ENCODE results near the gene GPR61.

Gene GPR61

DNA sequence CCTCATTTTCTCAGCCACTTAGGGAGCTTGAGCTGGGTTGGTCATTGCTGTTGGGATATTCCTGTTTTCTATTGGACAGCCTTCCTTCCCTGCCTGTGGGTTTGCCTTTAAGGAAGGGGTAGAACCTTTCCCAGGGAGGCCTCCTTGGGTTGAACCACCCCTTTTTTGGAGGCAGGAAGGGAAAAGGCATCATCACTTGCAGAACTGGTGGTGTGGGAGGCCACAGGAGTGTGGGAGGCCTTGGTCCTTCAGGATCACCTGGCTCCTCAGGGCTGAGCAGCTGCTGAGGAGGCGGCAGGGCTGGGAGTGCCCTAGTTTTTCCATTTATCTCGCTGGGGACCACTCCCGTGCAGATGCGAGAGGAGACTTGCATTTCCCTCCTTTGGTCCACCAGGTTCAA is 46.4 kb upstream of the GPR61 start:
- H3K27ac ChIP-seq, result peak overlapping the region; percentile 20; the same call in 1 of the 2 replicates
- TF ChIP-seq, protein P1, sequence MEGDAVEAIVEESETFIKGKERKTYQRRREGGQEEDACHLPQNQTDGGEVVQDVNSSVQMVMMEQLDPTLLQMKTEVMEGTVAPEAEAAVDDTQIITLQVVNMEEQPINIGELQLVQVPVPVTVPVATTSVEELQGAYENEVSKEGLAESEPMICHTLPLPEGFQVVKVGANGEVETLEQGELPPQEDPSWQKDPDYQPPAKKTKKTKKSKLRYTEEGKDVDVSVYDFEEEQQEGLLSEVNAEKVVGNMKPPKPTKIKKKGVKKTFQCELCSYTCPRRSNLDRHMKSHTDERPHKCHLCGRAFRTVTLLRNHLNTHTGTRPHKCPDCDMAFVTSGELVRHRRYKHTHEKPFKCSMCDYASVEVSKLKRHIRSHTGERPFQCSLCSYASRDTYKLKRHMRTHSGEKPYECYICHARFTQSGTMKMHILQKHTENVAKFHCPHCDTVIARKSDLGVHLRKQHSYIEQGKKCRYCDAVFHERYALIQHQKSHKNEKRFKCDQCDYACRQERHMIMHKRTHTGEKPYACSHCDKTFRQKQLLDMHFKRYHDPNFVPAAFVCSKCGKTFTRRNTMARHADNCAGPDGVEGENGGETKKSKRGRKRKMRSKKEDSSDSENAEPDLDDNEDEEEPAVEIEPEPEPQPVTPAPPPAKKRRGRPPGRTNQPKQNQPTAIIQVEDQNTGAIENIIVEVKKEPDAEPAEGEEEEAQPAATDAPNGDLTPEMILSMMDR (IDR thresholded peaks at IDR 0.05; ENCODE audit: low read depth, low read length), result no peak
- no peaks in the 10 kb centered on the region for H3K27me3 ChIP-seq (ENCODE audit: insufficient read depth, low read depth, severe bottlenecking)
- no peak overlapping the region for H3K4me3 ChIP-seq (ENCODE audit: low read depth, low read length)
- peaks cover 49% of the 10 kb centered on the region for H3K36me3 ChIP-seq
- no peaks in the 10 kb centered on the region for H3K9me3 ChIP-seq (ENCODE audit: severe bottlenecking)
- no peak for DNase-seq

DNA sequence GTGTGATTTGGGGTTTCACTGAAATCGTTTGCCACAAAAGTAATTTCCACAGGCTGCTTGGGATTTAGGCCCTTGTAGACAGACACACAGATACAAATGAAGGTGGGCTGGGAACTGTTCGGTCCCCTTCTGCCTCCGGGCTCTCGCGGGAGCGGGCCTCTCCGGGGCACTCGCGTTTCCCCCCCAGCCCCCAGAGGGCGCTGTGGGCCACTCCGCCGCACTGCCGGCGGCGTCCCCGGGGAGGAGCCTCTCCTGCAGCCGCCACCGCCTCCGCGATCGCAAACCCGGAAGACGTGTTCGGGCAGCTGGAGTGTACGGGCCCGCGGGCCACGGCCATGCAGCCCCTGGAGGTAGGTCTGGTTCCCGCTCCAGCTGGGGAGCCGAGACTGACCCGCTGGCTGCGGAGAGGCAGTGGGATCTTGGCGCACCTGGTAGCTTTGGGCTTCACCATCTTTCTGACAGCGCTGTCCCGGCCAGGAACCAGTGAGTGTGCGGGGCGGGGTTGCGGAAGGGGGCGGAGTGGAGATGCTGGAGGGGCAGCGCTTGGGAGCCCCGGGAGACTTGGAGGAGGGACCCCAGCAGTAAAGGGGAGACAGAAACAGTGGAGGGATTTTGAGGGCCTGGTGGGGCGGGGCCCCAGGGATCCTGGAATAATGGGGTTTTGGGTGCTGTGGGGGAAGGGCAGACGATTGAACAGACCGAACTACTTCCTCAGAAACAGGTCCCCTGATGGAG is 45.7 kb upstream of the GPR61 start, which contains the start of gene CYB561D1:
TSS of gene CYB561D1 (plus strand) at position 290 of the 735 bp plus-strand sequence. CDS start at position 336, 46 bp downstream.
- Histone ChIP-seq H3K4me3 (ENCODE audit: low read depth, low read length) (peak within 1 kb of the TSS; percentile 91), H3K27ac (peak within 1 kb of the TSS; percentile 57), H3K36me3 (peaks cover 42% of the 10 kb centered on the region), H3K9me3 (ENCODE audit: severe bottlenecking) (no peaks in the 10 kb centered on the region), H3K27me3 (ENCODE audit: insufficient read depth, low read depth, severe bottlenecking) (no peaks in the 10 kb centered on the region)
- TF ChIP-seq, protein P1 (IDR thresholded peaks at IDR 0.05; ENCODE audit: low read depth, low read length), result peak; percentile 92
- peak; percentile 90 for DNase-seq

DNA sequence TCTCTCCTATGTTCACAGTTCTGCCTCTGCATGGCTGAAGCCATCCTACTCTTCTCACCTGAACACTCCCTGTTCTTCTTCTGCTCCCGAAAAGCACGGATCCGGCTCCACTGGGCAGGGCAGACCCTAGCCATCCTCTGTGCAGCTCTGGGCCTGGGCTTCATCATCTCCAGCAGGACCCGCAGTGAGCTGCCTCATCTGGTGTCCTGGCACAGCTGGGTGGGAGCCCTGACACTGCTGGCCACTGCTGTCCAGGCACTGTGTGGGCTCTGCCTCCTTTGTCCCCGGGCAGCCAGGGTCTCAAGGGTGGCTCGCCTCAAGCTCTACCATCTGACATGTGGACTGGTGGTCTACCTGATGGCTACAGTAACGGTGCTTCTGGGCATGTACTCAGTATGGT is 43.9 kb upstream of the GPR61 start:
- H3K27ac ChIP-seq, result no peak overlapping the region
- H3K27me3 ChIP-seq (ENCODE audit: insufficient read depth, low read depth, severe bottlenecking), result no peaks in the 10 kb centered on the region
- TF ChIP-seq, protein P1 (IDR thresholded peaks at IDR 0.05; ENCODE audit: low read depth, low read length), result no peak
- no peaks in the 10 kb centered on the region for H3K9me3 ChIP-seq (ENCODE audit: severe bottlenecking)
- no peak overlapping the region for H3K4me3 ChIP-seq (ENCODE audit: low read depth, low read length)
- DNase-seq, result no peak
- peaks cover 31% of the 10 kb centered on the region for H3K36me3 ChIP-seq

DNA sequence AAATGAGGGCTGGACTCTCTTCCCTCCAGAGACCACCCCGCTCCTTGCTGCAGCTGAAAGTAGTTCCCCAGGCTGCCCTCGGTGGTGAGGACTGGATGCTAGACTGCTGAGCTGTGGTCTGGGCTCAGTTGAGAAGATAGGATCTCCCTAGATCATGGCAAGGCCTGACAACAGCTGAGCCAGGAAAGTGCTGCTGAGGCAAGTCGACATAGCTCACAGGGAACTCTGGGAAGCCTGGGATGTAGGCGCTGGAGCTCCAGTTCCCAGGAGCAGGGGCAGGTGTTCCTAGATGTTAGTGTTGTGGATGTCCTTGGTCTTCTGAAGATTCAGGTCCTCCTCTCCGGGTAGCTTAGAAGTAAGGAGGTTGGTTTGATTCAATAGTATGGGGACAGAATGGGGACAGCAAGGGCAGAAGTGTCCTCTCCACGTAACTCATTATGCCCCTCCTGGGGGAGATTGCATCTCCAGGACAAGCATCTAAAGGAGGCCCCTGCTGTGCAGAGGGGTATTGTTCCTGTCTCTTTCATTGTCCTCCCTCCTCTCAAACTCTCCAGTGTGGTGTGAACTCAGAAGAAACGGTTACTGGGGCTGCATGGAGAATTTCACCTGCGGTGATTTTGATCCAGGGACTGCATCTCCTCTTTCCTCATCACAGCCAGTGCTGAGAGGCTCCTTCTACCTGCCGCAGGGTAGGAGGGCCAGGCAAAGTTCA is 42.1 kb upstream of the GPR61 start:
- Histone ChIP-seq H3K27ac (no peak overlapping the region), H3K36me3 (peaks cover 20% of the 10 kb centered on the region), H3K9me3 (ENCODE audit: severe bottlenecking) (no peaks in the 10 kb centered on the region), H3K27me3 (ENCODE audit: insufficient read depth, low read depth, severe bottlenecking) (no peaks in the 10 kb centered on the region), H3K4me3 (ENCODE audit: low read depth, low read length) (no peak overlapping the region)
- TF ChIP-seq, protein P1 (IDR thresholded peaks at IDR 0.05; ENCODE audit: low read depth, low read length), result no peak
- no peak for DNase-seq

DNA sequence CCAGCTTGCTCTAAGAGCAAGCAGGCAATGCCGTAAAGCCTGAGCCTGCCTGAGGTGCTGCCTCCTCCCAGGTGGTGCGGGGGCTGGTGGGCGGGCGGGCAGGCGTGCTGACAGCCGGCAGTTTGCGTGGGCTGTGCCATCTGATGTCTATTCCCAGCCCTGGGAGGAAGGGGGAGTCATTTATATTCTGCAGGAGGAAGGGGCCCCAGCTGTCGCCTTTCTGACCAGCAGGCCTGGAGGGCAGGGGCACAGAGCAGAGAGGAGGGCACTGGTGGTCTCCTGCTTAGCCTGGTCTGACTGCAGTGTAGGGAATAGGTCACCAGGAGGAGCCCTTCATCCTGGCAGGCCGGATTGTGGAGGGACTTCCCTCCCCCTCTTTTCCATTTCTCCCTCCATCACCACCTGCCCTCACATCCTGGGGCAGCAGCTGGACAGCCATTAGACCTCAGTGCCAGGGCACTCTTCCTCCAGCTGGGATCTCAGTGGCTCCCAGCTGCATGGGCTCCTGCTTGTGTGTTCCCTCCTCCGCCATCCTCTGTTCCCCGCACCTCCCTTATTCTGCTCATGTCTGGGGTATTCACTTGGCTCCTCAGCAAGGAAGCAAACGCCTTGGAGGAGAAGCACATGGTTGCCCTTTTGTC is 41.4 kb upstream of the GPR61 start:
- Histone ChIP-seq H3K27me3 (ENCODE audit: insufficient read depth, low read depth, severe bottlenecking) (no peaks in the 10 kb centered on the region), H3K27ac (peak overlapping the region; percentile 41), H3K4me3 (ENCODE audit: low read depth, low read length) (no peak overlapping the region), H3K36me3 (peaks cover 20% of the 10 kb centered on the region), H3K9me3 (ENCODE audit: severe bottlenecking) (no peaks in the 10 kb centered on the region)
- peak; percentile 83 for DNase-seq
- TF ChIP-seq, protein P1 (IDR thresholded peaks at IDR 0.05; ENCODE audit: low read depth, low read length), result peak; percentile 94

Data from WERI-Rb-1 (cell line).